Neural progenitor cell (in vitro differentiated cells): ENCODE data around the gene IQCK.

Experiments
- EZH2 ChIP-seq: fragments of 200-600 bp; sonication (generic); IDR thresholded peaks from 2 replicates; pipeline ENCODE4 v1.6.1; 2017; ENCODE audit warnings: antibody characterized with exemption, mild to moderate bottlenecking, moderate library complexity
- TF ChIP-seq, protein P1 (sequence below): fragments of 200-600 bp; sonication (generic); IDR thresholded peaks from 2 replicates; pipeline ENCODE4 v1.5.1; 2017; ENCODE audit warnings: antibody characterized with exemption, mild to moderate bottlenecking

DNA sequence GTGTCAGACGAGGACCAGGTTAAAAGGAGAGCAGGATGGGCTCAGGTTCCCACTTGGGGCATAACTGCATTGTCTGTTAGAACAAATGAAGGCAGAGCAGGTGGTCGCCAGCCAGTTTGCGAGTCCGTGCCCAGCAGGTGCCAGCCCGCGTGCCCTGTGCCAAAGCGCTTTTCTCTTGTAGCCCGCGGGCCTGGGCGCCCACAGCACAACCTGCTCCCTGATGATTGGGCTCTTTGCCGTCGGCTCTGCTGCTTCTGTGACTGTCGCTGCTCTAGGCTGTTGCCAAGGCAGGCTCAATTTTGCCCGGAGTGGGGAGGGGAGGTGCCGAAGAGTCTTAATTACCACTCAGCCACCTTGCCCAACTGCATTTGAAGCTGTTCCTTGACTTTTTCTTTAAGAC, 21.1 kb upstream of the IQCK start:
- TF ChIP-seq, protein P1, sequence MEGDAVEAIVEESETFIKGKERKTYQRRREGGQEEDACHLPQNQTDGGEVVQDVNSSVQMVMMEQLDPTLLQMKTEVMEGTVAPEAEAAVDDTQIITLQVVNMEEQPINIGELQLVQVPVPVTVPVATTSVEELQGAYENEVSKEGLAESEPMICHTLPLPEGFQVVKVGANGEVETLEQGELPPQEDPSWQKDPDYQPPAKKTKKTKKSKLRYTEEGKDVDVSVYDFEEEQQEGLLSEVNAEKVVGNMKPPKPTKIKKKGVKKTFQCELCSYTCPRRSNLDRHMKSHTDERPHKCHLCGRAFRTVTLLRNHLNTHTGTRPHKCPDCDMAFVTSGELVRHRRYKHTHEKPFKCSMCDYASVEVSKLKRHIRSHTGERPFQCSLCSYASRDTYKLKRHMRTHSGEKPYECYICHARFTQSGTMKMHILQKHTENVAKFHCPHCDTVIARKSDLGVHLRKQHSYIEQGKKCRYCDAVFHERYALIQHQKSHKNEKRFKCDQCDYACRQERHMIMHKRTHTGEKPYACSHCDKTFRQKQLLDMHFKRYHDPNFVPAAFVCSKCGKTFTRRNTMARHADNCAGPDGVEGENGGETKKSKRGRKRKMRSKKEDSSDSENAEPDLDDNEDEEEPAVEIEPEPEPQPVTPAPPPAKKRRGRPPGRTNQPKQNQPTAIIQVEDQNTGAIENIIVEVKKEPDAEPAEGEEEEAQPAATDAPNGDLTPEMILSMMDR = no peak
- no peak for TF ChIP-seq EZH2
